IMR-90 (cell line): Measurements from ENCODE around the gene CPXM2.

Source experiments
- BHLHE40 ChIP-seq: fragments of 150-350 bp; IDR thresholded peaks from 2 replicates; pipeline ENCODE4 v1.6.1; 2016; ENCODE audit warnings: mild to moderate bottlenecking, low read depth, low read length
- CTCF ChIP-seq: conservative IDR thresholded peaks from 2 replicates; pipeline ENCODE4 v1.5.1; 2012; ENCODE audit warnings: mild to moderate bottlenecking, low read depth, low read length, improper control_type of control experiment
- RAD21 ChIP-seq: IDR thresholded peaks from 2 replicates; pipeline ENCODE4 v1.6.1; 2012; ENCODE audit warnings: low read length, improper control_type of control experiment

GRCh38 chr10:123790132-123790885, 101.3 kb downstream of the CPXM2 start:
- TF ChIP-seq BHLHE40 (no peak), RAD21 (no peak), CTCF (no peak)
